Activated B cell treated with CpG ODN at 0.5 μM for 24 hours (primary cell): ENCODE measurements around the gene ANO1. TPM values are rescaled to one million over a fixed set of nuclear protein-coding genes. Genes with fewer than 3 reads are reported as not detected.

Experiments used
- ATAC-seq: fragments of 200-7000 bp; cut with Tn5 transposase; one replicate; pipeline ENCODE4 v1.10.0; 2021; ENCODE audit warnings: low read depth, mild to moderate bottlenecking, moderate library complexity
- CTCF ChIA-PET: fragments of 350-600 bp; sonication (Branson Sonifier 250); formaldehyde crosslinking; loops from one replicate; lab custom pipeline; 2021; ENCODE audit warnings: antibody characterized with exemption; lab: Charles Lee
- POLR2A ChIA-PET: fragments of 350-600 bp; sonication (Branson Sonifier 250); formaldehyde crosslinking; loops from one replicate; lab custom pipeline; 2021; ENCODE audit warnings: antibody characterized with exemption; lab: Charles Lee
- DNase-seq: peaks from one replicate; pipeline ENCODE4 v3.0.0; 2022
- H3K27ac Mint-ChIP-seq: one replicate; pipeline ENCODE4 v1.8.0; 2020; ENCODE audit warnings: mixed read lengths
- H3K27me3 Mint-ChIP-seq: one replicate; pipeline ENCODE4 v1.8.0; 2021; ENCODE audit warnings: mixed read lengths
- H3K36me3 Mint-ChIP-seq: one replicate; pipeline ENCODE4 v1.8.0; 2021; ENCODE audit warnings: low read depth, mixed read lengths
- H3K4me1 Mint-ChIP-seq: one replicate; pipeline ENCODE4 v1.8.0; 2021; ENCODE audit warnings: mixed read lengths
- H3K4me3 Mint-ChIP-seq: one replicate; pipeline ENCODE4 v1.8.0; 2020; ENCODE audit warnings: mild to moderate bottlenecking, mixed read lengths
- H3K9me3 Mint-ChIP-seq: one replicate; pipeline ENCODE4 v1.8.0; 2020; ENCODE audit warnings: mixed read lengths
- CTCF ChIP-seq: fragments of 200-600 bp; IDR thresholded peaks from one replicate; pipeline ENCODE4 v1.8.0; 2022; ENCODE audit warnings: antibody characterized with exemption, mild to moderate bottlenecking
- intact Hi-C: fragments of 100-400 bp; cut with micrococcal nuclease; formaldehyde crosslinking; loops from one replicate; pipeline ENCODE4 v1.15.1; 2024
- total RNA-seq: library from RNA; stranded (reverse); gene quantifications from 2 replicates; pipeline ENCODE4 v1.2.3, GENCODE V29; 2022

The ANO1 gene
- not detected in 2 replicates for total RNA-seq

GRCh38 chr11:70078095-70078780 lies at the start of gene ANO1:
ANO1 (plus strand) TSS chr11:70078317; CDS start chr11:70078607, 290 bp downstream.
- Mint-ChIP-seq H3K4me1 (no peaks in the 10 kb centered on the region), H3K36me3 (no peaks in the 10 kb centered on the region), H3K9me3 (no peaks in the 10 kb centered on the region), H3K4me3 (no peak within 1 kb of the TSS), H3K27me3 (peaks cover 46% of the 10 kb centered on the region), H3K27ac (no peak within 1 kb of the TSS)
- ATAC-seq (no peak), DNase-seq (no peak)
- TF ChIP-seq CTCF: no peak
- ChIA-PET POLR2A (no interaction called here), CTCF (no interaction called here)
- intact Hi-C loops: no loop called here

GRCh38 chr11:70029115-70029860 lies 48.8 kb upstream of the ANO1 start:
- CTCF ChIA-PET: no interaction called here
- DNase-seq (no peak), ATAC-seq (no peak)
- Mint-ChIP-seq H3K4me1 (no peaks in the 10 kb centered on the region), H3K27me3 (peaks cover 6% of the 10 kb centered on the region), H3K9me3 (no peaks in the 10 kb centered on the region), H3K27ac (no peak overlapping the region), H3K36me3 (no peaks in the 10 kb centered on the region), H3K4me3 (no peak overlapping the region)
- POLR2A ChIA-PET: no interaction called here
- intact Hi-C loops: no loop called here
- TF ChIP-seq CTCF: no peak

GRCh38 chr11:70029861-70030380 lies 48.2 kb upstream of the ANO1 start:
- intact Hi-C loops: no loop called here
- Mint-ChIP-seq H3K36me3 (no peaks in the 10 kb centered on the region), H3K4me3 (no peak overlapping the region), H3K27ac (no peak overlapping the region), H3K27me3 (peaks cover 6% of the 10 kb centered on the region), H3K9me3 (no peaks in the 10 kb centered on the region), H3K4me1 (no peaks in the 10 kb centered on the region)
- DNase-seq (no peak), ATAC-seq (no peak)
- CTCF ChIA-PET: no interaction called here
- POLR2A ChIA-PET: no interaction called here
- TF ChIP-seq CTCF: no peak

- CTCF ChIA-PET: no interaction called here
Measured at GRCh38 chr11:70030412-70030811, 47.7 kb upstream of the ANO1 start.

More at GRCh38 chr11:70030412-70030811, 47.7 kb upstream of the ANO1 start:
- Mint-ChIP-seq H3K27me3 (peaks cover 6% of the 10 kb centered on the region), H3K9me3 (no peaks in the 10 kb centered on the region), H3K4me1 (no peaks in the 10 kb centered on the region), H3K36me3 (no peaks in the 10 kb centered on the region), H3K4me3 (no peak overlapping the region), H3K27ac (no peak overlapping the region)
- DNase-seq (no peak), ATAC-seq (no peak)
- intact Hi-C loops: no loop called here
- TF ChIP-seq CTCF: no peak
- POLR2A ChIA-PET: no interaction called here
